ENCODE data around the gene TP53INP2.

The TP53INP2 gene

GRCh38 chr20:34732523-34732922 lies 28.4 kb downstream of the TP53INP2 start:
- DNase-seq: no peak

GRCh38 chr20:34736106-34736735 lies 32.1 kb downstream of the TP53INP2 start:
- no peak for DNase-seq

- DNase-seq: no peak
Observed at GRCh38 chr20:34743039-34743438, 38.9 kb downstream of the TP53INP2 start.

- no peak for DNase-seq
Observed at GRCh38 chr20:34744340-34744739, 40.2 kb downstream of the TP53INP2 start.

- DNase-seq: no peak
Observed at GRCh38 chr20:34744847-34745246, 40.7 kb downstream of the TP53INP2 start.

GRCh38 chr20:34746674-34747073 lies 42.5 kb downstream of the TP53INP2 start:
- DNase-seq: no peak

DNA sequence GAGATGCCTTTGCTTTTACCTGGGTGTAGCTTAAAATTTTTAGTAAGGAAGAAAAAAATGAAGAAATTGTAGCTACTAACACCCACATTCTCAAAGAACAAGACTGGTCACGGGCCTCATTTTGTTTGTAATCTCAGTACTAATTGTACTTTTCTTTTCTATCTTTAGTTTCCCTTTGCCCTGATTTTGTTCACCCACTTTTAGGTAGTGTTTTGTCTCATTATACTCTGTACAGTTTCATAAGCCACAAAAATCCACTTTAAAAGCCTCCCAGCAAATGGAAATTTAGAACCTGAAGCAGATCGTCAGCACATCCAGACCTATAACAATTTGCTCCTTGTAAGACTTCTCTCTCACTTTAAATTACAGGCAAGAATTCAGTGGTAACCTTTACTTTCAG lies 43.3 kb downstream of the TP53INP2 start:
- DNase-seq: no peak

- DNase-seq: no peak
Observed at GRCh38 chr20:34748709-34749108, 44.6 kb downstream of the TP53INP2 start.

- no peak for DNase-seq
Observed at GRCh38 chr20:34750484-34750883, 46.3 kb downstream of the TP53INP2 start.

- DNase-seq: no peak
Observed at GRCh38 chr20:34751453-34751852, 47.3 kb downstream of the TP53INP2 start.

DNA sequence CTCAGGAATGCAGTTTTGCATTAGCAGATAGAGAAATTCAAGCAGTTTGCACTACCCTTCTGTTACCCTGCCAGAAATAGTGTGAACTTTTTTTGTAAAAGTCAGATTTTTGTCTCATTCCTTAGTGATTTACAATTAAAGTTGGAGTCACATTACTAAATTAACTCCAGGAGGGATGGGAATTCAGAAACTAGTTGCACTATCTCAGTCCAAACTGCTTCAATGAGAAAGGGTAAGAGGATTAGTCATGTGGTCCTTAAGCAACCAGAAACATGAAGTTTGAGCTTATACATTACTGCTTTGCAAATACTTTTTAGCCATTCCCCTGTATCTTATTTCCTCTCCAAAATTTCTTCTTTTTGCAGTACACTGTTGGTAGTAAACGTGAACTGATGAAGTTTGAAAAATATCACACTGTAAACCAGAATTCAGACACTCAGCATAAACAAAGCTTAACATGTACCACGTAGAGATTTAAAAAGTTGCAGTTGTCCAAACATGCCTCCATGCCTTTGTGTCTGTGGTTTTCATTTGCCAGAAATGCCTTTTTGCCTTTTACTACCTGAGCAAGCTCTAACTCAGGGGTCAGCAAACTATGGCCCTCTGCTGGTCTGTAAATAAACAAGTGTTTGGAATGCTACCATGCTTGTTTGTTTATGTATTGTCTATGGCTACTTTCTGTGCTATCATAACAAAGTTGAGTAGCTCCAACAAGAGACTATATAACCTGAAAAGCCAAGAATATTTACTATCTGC lies 49.7 kb downstream of the TP53INP2 start:
- DNase-seq: no peak

DNA sequence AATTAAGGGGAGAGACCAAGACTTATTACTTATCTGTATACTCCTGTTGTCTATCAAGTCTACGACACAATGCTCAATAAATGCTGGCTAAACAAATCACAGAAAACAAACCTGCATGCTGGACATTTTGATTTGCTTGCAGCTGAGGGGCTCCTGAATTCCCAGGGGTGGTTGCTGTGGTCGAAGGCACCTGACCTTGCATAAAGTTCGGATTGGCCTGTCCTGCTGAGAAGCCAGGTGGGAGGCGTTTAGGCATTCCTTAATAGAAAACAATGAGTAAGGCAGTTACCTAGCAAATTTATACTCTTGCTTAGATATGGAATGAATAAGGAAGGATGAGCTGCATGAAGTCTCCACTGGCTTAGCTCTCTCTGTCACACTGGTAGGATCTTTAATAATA lies 50.5 kb downstream of the TP53INP2 start:
- DNase-seq: no peak

DNA sequence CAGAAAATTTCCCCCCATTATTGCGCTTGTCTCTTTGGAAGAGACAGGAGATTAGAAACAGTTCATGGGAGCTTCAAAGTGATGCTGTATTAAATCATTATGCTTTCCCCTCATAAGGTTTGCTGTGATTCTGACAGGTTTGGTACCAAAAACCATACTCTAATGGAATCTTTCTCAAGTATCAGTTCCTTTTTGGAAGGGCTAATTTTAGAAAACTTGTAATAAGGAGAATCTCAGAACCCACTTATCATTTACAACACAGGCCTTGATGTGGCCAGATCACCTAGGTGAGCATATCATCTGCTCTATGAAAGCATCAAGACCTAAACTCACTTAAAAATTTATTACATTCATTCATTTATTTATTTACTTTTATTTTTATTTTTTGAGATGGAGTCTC lies 51.2 kb downstream of the TP53INP2 start:
- no peak for DNase-seq

DNA sequence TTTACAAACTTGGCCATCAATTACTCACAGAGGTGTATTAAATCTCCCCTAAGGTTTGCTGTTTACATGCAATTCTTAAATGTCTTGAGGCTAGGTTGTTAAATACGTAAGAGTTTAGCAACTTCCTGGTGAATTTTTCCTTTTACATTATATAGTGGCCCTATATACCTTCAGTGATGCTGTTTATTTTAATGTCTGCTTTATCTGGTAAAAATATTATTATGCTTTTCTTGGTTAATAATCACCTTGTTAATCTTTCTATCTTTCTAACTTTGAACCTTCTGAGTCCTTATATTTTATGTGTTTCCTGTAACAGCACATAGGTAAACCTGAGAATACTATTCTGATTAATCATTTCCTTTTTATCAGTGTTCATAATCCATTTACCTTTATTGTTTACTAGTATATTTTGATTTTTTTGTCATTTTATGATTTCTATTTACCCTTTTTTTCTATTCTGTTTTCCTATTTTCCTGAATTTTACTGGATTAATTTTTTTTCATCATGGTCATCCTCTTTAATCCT lies 57.9 kb downstream of the TP53INP2 start:
- no peak for DNase-seq

Measured in SHP77 treated with DMSO at 0.1 percent for 48 hours (cell line).